Mucosa of descending colon (tissue), 3 donors: ENCODE results near the gene SMG6. TPM values are rescaled to one million over a fixed set of nuclear protein-coding genes. Genes with fewer than 3 reads are reported as not detected.
A peak's percentile ranks its signal among the peaks of the same experiment; 100 is the strongest.

ENCODE experiments used
- ATAC-seq: fragments of 200-7000 bp; cut with Tn5 transposase; one replicate; pipeline ENCODE4 v1.9.1; 2020; ENCODE audit warnings: mild to moderate bottlenecking, moderate library complexity
- DNase-seq, 3 donors: peaks; one replicate each; pipeline ENCODE4 v3.0.0-alpha.2; 2020
- H3K36me3 ChIP-seq: fragments of 200-600 bp; one replicate; pipeline ENCODE4 v1.8.0; 2021; ENCODE audit warnings: low read depth, mild to moderate bottlenecking
- H3K4me1 ChIP-seq: fragments of 200-600 bp; one replicate; pipeline ENCODE4 v1.8.0; 2021; ENCODE audit warnings: low read depth, mild to moderate bottlenecking
- H3K4me3 ChIP-seq: fragments of 200-600 bp; one replicate; pipeline ENCODE4 v1.8.0; 2021; ENCODE audit warnings: mild to moderate bottlenecking
- H3K9me3 ChIP-seq: fragments of 200-600 bp; one replicate; pipeline ENCODE4 v1.8.0; 2021; ENCODE audit warnings: mild to moderate bottlenecking
- CTCF ChIP-seq: fragments of 200-600 bp; IDR thresholded peaks from one replicate; pipeline ENCODE4 v1.8.0; 2022; ENCODE audit warnings: antibody characterized with exemption, mild to moderate bottlenecking
- intact Hi-C, 2 donors: fragments of 100-400 bp; cut with DNase I in 1 of 2; cut with micrococcal nuclease in 1 of 2; formaldehyde crosslinking; loops; one replicate each; pipeline versions ENCODE4 v1.11.0 to v1.11.1; 2022; cut with DNase I, micrococcal nuclease
- total RNA-seq, 3 donors: library from RNA; stranded (reverse); fragmentation: NEBNext Ultra II Directional in 2 of 3; extraction: Animal tissue kit (Norgen Biotek cat#: 25700) in 2 of 3; gene quantifications; one replicate each; pipeline versions ENCODE4 v1.2.1 to v1.2.4, GENCODE V29; 2021 to 2023
- donor health status: DM: no; HTN: no; CAD: no; lungs with moderate emphysema.
- donor health status: DM: no; HTN: no; CAD: no.
- donor health status: DM: no; HTN: yes; CAD: no.

Gene SMG6
- total RNA-seq, 3 donors from 2014 or later: 25.9 to 41.6 (median 38.8) TPM

GRCh38 chr17:2077040-2077439 lies 226.5 kb downstream of the SMG6 start:
- no peak for TF ChIP-seq CTCF
- Histone ChIP-seq H3K9me3 (no peaks in the 10 kb centered on the region), H3K4me3 (no peak overlapping the region), H3K36me3 (no peaks in the 10 kb centered on the region), H3K4me1 (peaks cover 8% of the 10 kb centered on the region)
- no peak for ATAC-seq
- intact Hi-C loops: no loop called here
- DNase-seq: no peak

GRCh38 chr17:2076087-2076984 lies 227.2 kb downstream of the SMG6 start:
- no peak for TF ChIP-seq CTCF
- intact Hi-C loops: no loop called here
- no peak for DNase-seq

GRCh38 chr17:2075336-2076086 lies 228.1 kb downstream of the SMG6 start:
- Histone ChIP-seq H3K36me3 (no peaks in the 10 kb centered on the region), H3K4me1 (peaks cover 5% of the 10 kb centered on the region), H3K9me3 (no peaks in the 10 kb centered on the region), H3K4me3 (no peak overlapping the region)
- intact Hi-C loops: no loop called here
- ATAC-seq (peak; percentile 29), DNase-seq (peak in 1 of 3 donors; percentile 40)
- no peak for TF ChIP-seq CTCF

More at GRCh38 chr17:2076087-2076984, 227.2 kb downstream of the SMG6 start:
- ATAC-seq: no peak
- Histone ChIP-seq H3K4me3 (no peak overlapping the region), H3K4me1 (peaks cover 5% of the 10 kb centered on the region), H3K9me3 (no peaks in the 10 kb centered on the region), H3K36me3 (no peaks in the 10 kb centered on the region)

GRCh38 chr17:2074919-2075318 lies 228.7 kb downstream of the SMG6 start:
- TF ChIP-seq CTCF: no peak
- Histone ChIP-seq H3K36me3 (no peaks in the 10 kb centered on the region), H3K9me3 (no peaks in the 10 kb centered on the region), H3K4me3 (no peak overlapping the region), H3K4me1 (peaks cover 5% of the 10 kb centered on the region)
- DNase-seq: no peak
- intact Hi-C loops: no loop called here
- ATAC-seq: no peak

- H3K36me3 ChIP-seq: no peaks in the 10 kb centered on the region
- no peak overlapping the region for H3K4me3 ChIP-seq
- DNase-seq (no peak), ATAC-seq (peak; percentile 36)
- H3K9me3 ChIP-seq: no peaks in the 10 kb centered on the region
- intact Hi-C loops: no loop called here
- H3K4me1 ChIP-seq: peaks cover 8% of the 10 kb centered on the region
- no peak for TF ChIP-seq CTCF
Measured at GRCh38 chr17:2071455-2072281, 231.9 kb downstream of the SMG6 start.
